ENCODE results near the gene ATAD3C. TPM values are rescaled to one million over a fixed set of nuclear protein-coding genes. Genes with fewer than 3 reads are reported as not detected.

The ATAD3C gene
- polyA plus RNA-seq, 1 of the 3 experiments (the other 2 are of a cell fraction), result 0.38 TPM

- no peaks in the 10 kb centered on the region for H3K9me3 ChIP-seq
- no peaks in the 10 kb centered on the region for H3K79me2 ChIP-seq (ENCODE audit: insufficient read depth)
- no peak overlapping the region for H2AFZ ChIP-seq (ENCODE audit: low read depth)
- WGBS (ENCODE audit: low lambda C conversion rate), result 100% methylated on average over 1 of the region's 16 CpGs
- H3K4me1 ChIP-seq (ENCODE audit: control insufficient read depth in 1 of 2, insufficient read depth in 2 of 2, low read depth in 1 of 2, low read length in 1 of 2), result no peaks in the 10 kb centered on the region
- H3K4me3 ChIP-seq (ENCODE audit: low read depth in 2 of 2, low read length in 1 of 2), result no peak overlapping the region
- no peaks in the 10 kb centered on the region for H3F3A ChIP-seq (replicated peaks; ENCODE audit: insufficient read depth)
- no peak for DNase-seq
- peaks cover 26 to 33% of the 10 kb centered on the region in 2 experiments for H3K36me3 ChIP-seq (replicated peaks in 1 of 2; ENCODE audit: control insufficient read depth in 1 of 2, insufficient read depth in 2 of 2, low read length in 1 of 2)
- H3K9me2 ChIP-seq, result no peaks in the 10 kb centered on the region
- ChIA-PET POLR2A (no interaction called here), CTCF (no interaction called here)
- no peak overlapping the region for H3K4me2 ChIP-seq
- H3K27ac ChIP-seq (ENCODE audit: low read depth in 2 of 2, low read length in 1 of 2), result no peak overlapping the region
- TF ChIP-seq SIN3A (IDR thresholded peaks at IDR 0.05; ENCODE audit: borderline replicate concordance, low read depth, low read length) (no peak), SMC3 (IDR thresholded peaks at IDR 0.05; ENCODE audit: low read depth, low read length) (no peak), TEAD4 (IDR thresholded peaks at IDR 0.05; ENCODE audit: borderline replicate concordance, insufficient read depth) (no peak)
- TF ChIP-seq, protein P1, sequence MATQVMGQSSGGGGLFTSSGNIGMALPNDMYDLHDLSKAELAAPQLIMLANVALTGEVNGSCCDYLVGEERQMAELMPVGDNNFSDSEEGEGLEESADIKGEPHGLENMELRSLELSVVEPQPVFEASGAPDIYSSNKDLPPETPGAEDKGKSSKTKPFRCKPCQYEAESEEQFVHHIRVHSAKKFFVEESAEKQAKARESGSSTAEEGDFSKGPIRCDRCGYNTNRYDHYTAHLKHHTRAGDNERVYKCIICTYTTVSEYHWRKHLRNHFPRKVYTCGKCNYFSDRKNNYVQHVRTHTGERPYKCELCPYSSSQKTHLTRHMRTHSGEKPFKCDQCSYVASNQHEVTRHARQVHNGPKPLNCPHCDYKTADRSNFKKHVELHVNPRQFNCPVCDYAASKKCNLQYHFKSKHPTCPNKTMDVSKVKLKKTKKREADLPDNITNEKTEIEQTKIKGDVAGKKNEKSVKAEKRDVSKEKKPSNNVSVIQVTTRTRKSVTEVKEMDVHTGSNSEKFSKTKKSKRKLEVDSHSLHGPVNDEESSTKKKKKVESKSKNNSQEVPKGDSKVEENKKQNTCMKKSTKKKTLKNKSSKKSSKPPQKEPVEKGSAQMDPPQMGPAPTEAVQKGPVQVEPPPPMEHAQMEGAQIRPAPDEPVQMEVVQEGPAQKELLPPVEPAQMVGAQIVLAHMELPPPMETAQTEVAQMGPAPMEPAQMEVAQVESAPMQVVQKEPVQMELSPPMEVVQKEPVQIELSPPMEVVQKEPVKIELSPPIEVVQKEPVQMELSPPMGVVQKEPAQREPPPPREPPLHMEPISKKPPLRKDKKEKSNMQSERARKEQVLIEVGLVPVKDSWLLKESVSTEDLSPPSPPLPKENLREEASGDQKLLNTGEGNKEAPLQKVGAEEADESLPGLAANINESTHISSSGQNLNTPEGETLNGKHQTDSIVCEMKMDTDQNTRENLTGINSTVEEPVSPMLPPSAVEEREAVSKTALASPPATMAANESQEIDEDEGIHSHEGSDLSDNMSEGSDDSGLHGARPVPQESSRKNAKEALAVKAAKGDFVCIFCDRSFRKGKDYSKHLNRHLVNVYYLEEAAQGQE (IDR thresholded peaks at IDR 0.05; ENCODE audit: low read depth, low read length), result no peak
- no peaks in the 10 kb centered on the region for H3K27me3 ChIP-seq (ENCODE audit: insufficient read depth)
- H4K20me1 ChIP-seq (ENCODE audit: insufficient read depth), result no peaks in the 10 kb centered on the region
- no peak overlapping the region for H3K9ac ChIP-seq
These were observed 39.7 kb downstream of the ATAD3C start for GRCh38 chr1:1489231-1489630.

DNA sequence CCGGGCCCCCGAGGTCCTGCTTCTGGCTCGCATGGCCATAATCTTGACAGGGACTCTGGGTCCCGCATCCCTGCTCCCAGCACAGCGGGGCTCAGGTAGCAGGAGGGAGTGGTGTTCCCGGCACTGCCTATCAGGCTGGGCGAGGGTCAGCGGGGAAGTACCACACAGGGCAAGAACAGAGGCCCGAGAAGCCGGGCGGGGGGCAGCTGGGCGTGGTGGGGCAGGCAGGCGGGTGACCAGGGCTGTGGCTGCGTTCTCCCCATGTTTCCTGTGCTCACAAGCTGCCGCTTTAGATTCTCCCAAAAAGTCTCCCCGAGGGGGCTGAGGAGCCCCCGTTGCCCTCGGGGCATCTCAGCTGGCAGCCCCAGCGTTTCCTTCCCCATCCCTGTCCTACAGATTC is 40.4 kb downstream of the ATAD3C start:
- H3K36me3 ChIP-seq (replicated peaks in 1 of 2; ENCODE audit: control insufficient read depth in 1 of 2, insufficient read depth in 2 of 2, low read length in 1 of 2), result peaks cover 26 to 31% of the 10 kb centered on the region in 2 experiments
- no peak overlapping the region for H3K27ac ChIP-seq (ENCODE audit: low read depth in 2 of 2, low read length in 1 of 2)
- H3K9ac ChIP-seq, result no peak overlapping the region
- no peak overlapping the region for H2AFZ ChIP-seq (ENCODE audit: low read depth)
- H4K20me1 ChIP-seq (ENCODE audit: insufficient read depth), result no peaks in the 10 kb centered on the region
- POLR2A ChIA-PET, result no interaction called here
- no peak for DNase-seq
- H3K9me2 ChIP-seq, result no peaks in the 10 kb centered on the region
- CTCF ChIA-PET, result interaction anchor here (2.2 kb wide), 1 partner anchor 16 kb away, joined by 5 read pairs; no protein-coding TSS in a partner anchor
- H3K4me3 ChIP-seq (ENCODE audit: low read depth in 2 of 2, low read length in 1 of 2), result no peak overlapping the region
- H3K79me2 ChIP-seq (ENCODE audit: insufficient read depth), result no peaks in the 10 kb centered on the region
- no peaks in the 10 kb centered on the region for H3K27me3 ChIP-seq (ENCODE audit: insufficient read depth)
- no peaks in the 10 kb centered on the region for H3F3A ChIP-seq (replicated peaks; ENCODE audit: insufficient read depth)
- 94% methylated on average over 5 of the region's 19 CpGs for WGBS (ENCODE audit: low lambda C conversion rate)
- no peak overlapping the region for H3K4me2 ChIP-seq
- no peaks in the 10 kb centered on the region for H3K9me3 ChIP-seq
- H3K4me1 ChIP-seq (ENCODE audit: control insufficient read depth in 1 of 2, insufficient read depth in 2 of 2, low read depth in 1 of 2, low read length in 1 of 2), result no peaks in the 10 kb centered on the region
- TF ChIP-seq MEF2A (IDR thresholded peaks at IDR 0.05; ENCODE audit: borderline replicate concordance, low read depth), result no peak
- TF ChIP-seq FOXM1 (IDR thresholded peaks at IDR 0.05; ENCODE audit: low read depth), result no peak
- no peak for TF ChIP-seq TAF1 (IDR thresholded peaks at IDR 0.05; ENCODE audit: borderline replicate concordance, low read depth, low read length)
- no peak for TF ChIP-seq CTCF (IDR thresholded peaks at IDR 0.05)
- TF ChIP-seq GABPA (IDR thresholded peaks at IDR 0.05; ENCODE audit: low read depth), result no peak
- no peak for TF ChIP-seq USF1 (IDR thresholded peaks at IDR 0.05; ENCODE audit: borderline replicate concordance, low read depth)
- TF ChIP-seq, protein P2, sequence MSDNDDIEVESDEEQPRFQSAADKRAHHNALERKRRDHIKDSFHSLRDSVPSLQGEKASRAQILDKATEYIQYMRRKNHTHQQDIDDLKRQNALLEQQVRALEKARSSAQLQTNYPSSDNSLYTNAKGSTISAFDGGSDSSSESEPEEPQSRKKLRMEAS (IDR thresholded peaks at IDR 0.05; ENCODE audit: low read depth), result no peak
- TF ChIP-seq POLR2AphosphoS5 (IDR thresholded peaks at IDR 0.05; ENCODE audit: low read depth, low read length), result no peak
- no peak for TF ChIP-seq IRF3 (IDR thresholded peaks at IDR 0.05; ENCODE audit: low read depth, low read length)
- no peak for TF ChIP-seq ELF1 (IDR thresholded peaks at IDR 0.05)
- no peak for TF ChIP-seq CHD2 (IDR thresholded peaks at IDR 0.05; ENCODE audit: low read length, partially characterized antibody)
- no peak for TF ChIP-seq PBX3 (IDR thresholded peaks at IDR 0.05)
- no peak for TF ChIP-seq RXRA (IDR thresholded peaks at IDR 0.05; ENCODE audit: borderline replicate concordance, low read depth)
- TF ChIP-seq RCOR1 (IDR thresholded peaks at IDR 0.05; ENCODE audit: low read length), result no peak
- no peak for TF ChIP-seq TEAD4 (IDR thresholded peaks at IDR 0.05; ENCODE audit: borderline replicate concordance, insufficient read depth)

Measured in SK-N-SH (cell line).